H1 (cell line): ENCODE results near the gene ADCY5. TPM values are rescaled to one million over a fixed set of nuclear protein-coding genes. Genes with fewer than 3 reads are reported as not detected.

Experiments used
- EP300 ChIP-seq, 2 experiments: IDR thresholded peaks; 1 replicate in 1 of 2; 2 replicates in 1 of 2; pipeline ENCODE4 v1.6.1; 2011 to 2012; ENCODE audit warnings: low read depth in 2 of 2, low read length in 2 of 2, mild to moderate bottlenecking in 2 of 2, borderline replicate concordance in 1 of 2, inconsistent platforms in 1 of 2, moderate library complexity in 1 of 2
- MAFK ChIP-seq: IDR thresholded peaks from 2 replicates; pipeline ENCODE4 v1.6.1; 2012; ENCODE audit warnings: low read depth, mild to moderate bottlenecking, improper control_type of control experiment, low read length
- SIX5 ChIP-seq: IDR thresholded peaks from 2 replicates; pipeline ENCODE4 v1.6.1; 2011; ENCODE audit warnings: mild to moderate bottlenecking, low read depth, low read length
- SP1 ChIP-seq: IDR thresholded peaks from 2 replicates; pipeline ENCODE4 v1.6.1; 2011; ENCODE audit warnings: low read depth, low read length
- polyA plus RNA-seq, 7 experiments: library from polyadenylated mRNA; depleted of rRNA in 3 of 7; stranded (reverse) in 5 of 7; unstranded in 2 of 7; fragments of >200 nt in 5 of 7; fragments of 200-250 nt in 2 of 7; gene quantifications; 1 replicate in 5 of 7; 2 replicates in 1 of 7; 4 replicates in 1 of 7; pipeline versions ENCODE4 v1.2.1 to v1.2.3, GENCODE V29; 2011 to 2013; ENCODE audit warnings: missing spikeins in 2 of 7, mixed read lengths in 2 of 7
- total RNA-seq: library from RNA; stranded (reverse); fragmentation: NEBNext Ultra II Directional; extraction: Animal tissue kit (Norgen Biotek cat#: 25700); gene quantifications from 2 replicates; pipeline ENCODE4 v1.2.1, GENCODE V29; 2021
- TF ChIP-seq, protein P1 (sequence below): IDR thresholded peaks from 2 replicates; pipeline ENCODE4 v1.6.1; 2011; ENCODE audit warnings: low read depth, mild to moderate bottlenecking, low read length; ENCODE audit not compliant: insufficient read depth

Gene ADCY5
- total and polyA plus RNA-seq, 2 of the 8 experiments (the other 6 are each of a cell fraction or from before 2014, with no cell fraction given) = 18.9 to 40.8 TPM

DNA sequence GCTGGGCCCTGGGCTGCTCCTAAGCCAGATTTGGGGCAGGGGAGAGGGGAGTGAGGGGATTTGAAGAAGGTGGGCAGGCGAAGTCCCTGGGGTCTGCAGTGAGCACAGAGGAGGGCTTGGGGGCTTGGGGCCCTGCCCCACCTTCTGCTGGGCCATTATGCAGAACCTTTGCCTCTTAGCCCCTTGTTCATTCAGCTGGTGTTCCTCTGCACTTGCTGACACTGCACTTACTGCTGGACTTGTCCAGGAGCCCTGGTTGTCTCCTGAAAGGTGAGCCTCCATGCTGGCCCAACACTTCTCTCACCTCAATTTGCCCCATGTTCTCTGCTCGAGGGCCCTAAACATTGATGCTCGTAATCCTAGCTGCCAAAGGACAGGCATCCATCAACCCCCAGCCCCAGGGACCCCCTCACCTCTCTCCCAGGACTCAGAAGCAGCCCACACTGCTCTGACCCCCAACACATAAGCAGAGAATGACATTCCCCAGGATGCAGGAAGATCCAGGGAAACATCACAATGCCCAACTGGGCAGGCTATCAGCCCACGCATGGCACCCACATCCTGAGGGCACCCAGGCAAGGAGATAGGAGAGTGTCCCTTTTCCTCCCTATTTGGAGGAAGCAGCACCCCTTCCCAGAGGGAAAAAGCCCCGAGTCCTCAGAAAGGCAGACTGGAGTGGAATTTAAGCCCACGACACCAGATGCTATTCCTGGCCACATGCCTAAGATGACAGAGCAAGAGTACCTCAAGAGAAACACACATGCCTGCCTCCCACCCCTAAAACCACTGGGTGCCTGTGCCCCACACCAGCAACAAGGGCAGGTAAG is 76.8 kb downstream of the ADCY5 start (continued):
- TF ChIP-seq, protein P1, sequence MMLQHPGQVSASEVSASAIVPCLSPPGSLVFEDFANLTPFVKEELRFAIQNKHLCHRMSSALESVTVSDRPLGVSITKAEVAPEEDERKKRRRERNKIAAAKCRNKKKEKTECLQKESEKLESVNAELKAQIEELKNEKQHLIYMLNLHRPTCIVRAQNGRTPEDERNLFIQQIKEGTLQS = no peak
- TF ChIP-seq SIX5 = no peak
- no peak for TF ChIP-seq MAFK
- no peak for TF ChIP-seq EP300 (IDR thresholded peaks at IDR 0.05; ENCODE audit: borderline replicate concordance in 1 of 2, low read depth in 2 of 2, low read length in 2 of 2)
- TF ChIP-seq SP1 = no peak
